Gastroesophageal sphincter (tissue), 3 donors: ENCODE measurements around the gene CMSS1.

ENCODE experiments used
- CTCF ChIP-seq, 4 experiments: fragments of 200-600 bp in 2 of 4; fragments of 450-650 bp in 2 of 4; sonication (generic) in 1 of 4; IDR thresholded peaks; one replicate each; pipeline ENCODE4 v1.5.1; 2017 to 2019; ENCODE audit warnings: antibody characterized with exemption in 4 of 4, mild to moderate bottlenecking in 2 of 4, moderate library complexity in 2 of 4
- EP300 ChIP-seq: sonication (generic); formaldehyde crosslinking; IDR thresholded peaks from one replicate; pipeline ENCODE4 v1.6.1; 2017; ENCODE audit warnings: antibody characterized with exemption, mild to moderate bottlenecking
- POLR2A ChIP-seq, 2 donors: fragments of 450-650 bp; IDR thresholded peaks; one replicate each; pipeline ENCODE4 v1.6.1; 2017; ENCODE audit warnings: antibody characterized with exemption in 2 of 2, mild to moderate bottlenecking in 2 of 2, moderate library complexity in 1 of 2
- POLR2AphosphoS5 ChIP-seq: sonication (generic); formaldehyde crosslinking; IDR thresholded peaks from one replicate; pipeline ENCODE4 v1.6.1; 2017; ENCODE audit warnings: antibody characterized with exemption

- TF ChIP-seq POLR2A (IDR thresholded peaks at IDR 0.05): no peak
- TF ChIP-seq CTCF (IDR thresholded peaks at IDR 0.05): no peak
- TF ChIP-seq POLR2AphosphoS5: no peak
- no peak for TF ChIP-seq EP300
These were observed 35.2 kb downstream of the CMSS1 start for GRCh38 chr3:99852851-99853250.
